Panc1 (cell line): ENCODE results near the gene CHRNB4.

Experiments
- REST ChIP-seq, 2 experiments: IDR thresholded peaks; 2 replicates each; pipeline ENCODE4 v1.6.1; 2011 to 2012; ENCODE audit warnings: low read depth in 2 of 2, control low read depth in 1 of 2, low read length in 1 of 2, mild to moderate bottlenecking in 1 of 2, moderate library complexity in 1 of 2; ENCODE audit not compliant: insufficient read depth in 1 of 2
- TF ChIP-seq, protein P1 (sequence below): fragments of 450-650 bp; IDR thresholded peaks from 2 replicates; pipeline ENCODE4 v1.5.1; 2017; ENCODE audit warnings: mild to moderate bottlenecking

DNA sequence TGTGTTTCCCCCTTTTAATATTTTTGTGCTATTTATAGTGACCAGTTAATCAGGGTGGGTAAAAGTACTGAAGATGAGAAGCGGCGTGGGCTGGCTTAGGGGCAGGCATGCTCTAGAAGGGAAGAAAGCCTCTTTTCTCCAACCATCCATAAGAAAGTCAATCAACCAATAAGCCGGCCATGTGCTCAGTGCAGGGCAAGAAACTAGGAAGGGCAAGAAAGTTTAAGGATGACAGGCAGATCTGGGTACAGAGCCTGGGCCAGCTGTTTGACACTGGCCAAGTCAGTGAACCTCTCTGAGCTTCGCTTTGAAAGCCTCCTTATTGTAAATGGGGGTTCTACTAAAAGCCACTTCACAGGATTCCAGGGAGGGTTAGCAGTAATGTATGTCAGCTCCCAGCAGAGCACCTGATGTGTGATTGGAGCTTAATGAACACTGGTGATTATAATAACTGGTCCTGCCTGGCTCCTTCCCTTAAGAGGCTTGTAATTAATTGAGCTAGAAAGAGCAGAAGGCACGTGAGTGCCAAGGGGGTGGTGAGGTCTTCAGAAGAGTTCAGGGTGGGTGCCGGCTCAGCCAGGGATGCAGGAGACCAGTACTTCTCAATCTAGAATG lies 14.5 kb downstream of the CHRNB4 start:
- TF ChIP-seq REST (IDR thresholded peaks at IDR 0.05; ENCODE audit: insufficient read depth in 1 of 2, low read depth in 2 of 2, low read length in 1 of 2): no peak
- TF ChIP-seq, protein P1, sequence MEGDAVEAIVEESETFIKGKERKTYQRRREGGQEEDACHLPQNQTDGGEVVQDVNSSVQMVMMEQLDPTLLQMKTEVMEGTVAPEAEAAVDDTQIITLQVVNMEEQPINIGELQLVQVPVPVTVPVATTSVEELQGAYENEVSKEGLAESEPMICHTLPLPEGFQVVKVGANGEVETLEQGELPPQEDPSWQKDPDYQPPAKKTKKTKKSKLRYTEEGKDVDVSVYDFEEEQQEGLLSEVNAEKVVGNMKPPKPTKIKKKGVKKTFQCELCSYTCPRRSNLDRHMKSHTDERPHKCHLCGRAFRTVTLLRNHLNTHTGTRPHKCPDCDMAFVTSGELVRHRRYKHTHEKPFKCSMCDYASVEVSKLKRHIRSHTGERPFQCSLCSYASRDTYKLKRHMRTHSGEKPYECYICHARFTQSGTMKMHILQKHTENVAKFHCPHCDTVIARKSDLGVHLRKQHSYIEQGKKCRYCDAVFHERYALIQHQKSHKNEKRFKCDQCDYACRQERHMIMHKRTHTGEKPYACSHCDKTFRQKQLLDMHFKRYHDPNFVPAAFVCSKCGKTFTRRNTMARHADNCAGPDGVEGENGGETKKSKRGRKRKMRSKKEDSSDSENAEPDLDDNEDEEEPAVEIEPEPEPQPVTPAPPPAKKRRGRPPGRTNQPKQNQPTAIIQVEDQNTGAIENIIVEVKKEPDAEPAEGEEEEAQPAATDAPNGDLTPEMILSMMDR: no peak
